HUES6 (cell line): ENCODE measurements around the gene TNKS1BP1.
"Not testable (repeated sequence)": the region's sequence is repeated elsewhere in the genome, so short reads cannot be mapped to it uniquely, and the experiment has no call there.

Source experiments
- H3K27ac ChIP-seq: 2 replicates; pipeline ENCODE4 v1.7.0; 2013; ENCODE audit warnings: low read depth, mild to moderate bottlenecking, low read length, inconsistent platforms
- H3K27me3 ChIP-seq: 2 replicates; pipeline ENCODE4 v1.6.1; 2013; ENCODE audit warnings: low read length; ENCODE audit not compliant: control insufficient read depth, insufficient read depth
- H3K36me3 ChIP-seq: 2 replicates; pipeline ENCODE4 v1.6.1; 2013; ENCODE audit warnings: low read length; ENCODE audit not compliant: control insufficient read depth, insufficient read depth
- H3K4me1 ChIP-seq: 2 replicates; pipeline ENCODE4 v1.6.1; 2013; ENCODE audit warnings: low read length; ENCODE audit not compliant: control insufficient read depth, insufficient read depth
- H3K4me3 ChIP-seq: 2 replicates; pipeline ENCODE4 v1.5.1; 2013; ENCODE audit warnings: low read depth, low read length
- H3K9ac ChIP-seq: one replicate; pipeline ENCODE4 v1.6.1; 2013; ENCODE audit warnings: mild to moderate bottlenecking, low read length
- H3K9me3 ChIP-seq: 2 replicates; pipeline ENCODE4 v1.6.1; 2013; ENCODE audit warnings: low read depth, low read length; ENCODE audit not compliant: control insufficient read depth, insufficient read depth

Gene TNKS1BP1

DNA sequence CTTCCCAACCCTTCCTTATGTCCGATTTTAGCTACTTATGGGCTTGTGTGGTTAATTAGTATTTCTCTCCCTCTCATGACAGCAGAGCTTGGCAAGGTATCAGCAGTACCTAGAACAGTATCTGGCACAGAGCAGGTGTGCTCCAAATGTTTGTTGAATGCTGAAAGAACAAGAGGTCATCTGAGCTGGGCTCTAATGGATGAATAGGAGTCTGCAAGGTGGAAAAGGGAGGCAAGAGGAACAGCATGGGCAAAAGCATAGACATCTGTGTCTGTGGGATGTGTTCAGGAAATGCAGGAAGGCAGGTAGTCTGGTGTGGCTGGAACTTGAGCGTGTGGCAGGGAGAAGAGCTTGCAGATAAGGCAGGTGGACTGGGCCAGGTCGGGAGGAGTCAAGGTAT lies 37.2 kb upstream of the TNKS1BP1 start:
- Histone ChIP-seq H3K9me3 (no peaks in the 10 kb centered on the region), H3K27ac (no peak overlapping the region), H3K4me1 (peaks cover 33% of the 10 kb centered on the region), H3K27me3 (no peaks in the 10 kb centered on the region), H3K36me3 (no peaks in the 10 kb centered on the region), H3K9ac (no peak overlapping the region), H3K4me3 (no peak overlapping the region)

DNA sequence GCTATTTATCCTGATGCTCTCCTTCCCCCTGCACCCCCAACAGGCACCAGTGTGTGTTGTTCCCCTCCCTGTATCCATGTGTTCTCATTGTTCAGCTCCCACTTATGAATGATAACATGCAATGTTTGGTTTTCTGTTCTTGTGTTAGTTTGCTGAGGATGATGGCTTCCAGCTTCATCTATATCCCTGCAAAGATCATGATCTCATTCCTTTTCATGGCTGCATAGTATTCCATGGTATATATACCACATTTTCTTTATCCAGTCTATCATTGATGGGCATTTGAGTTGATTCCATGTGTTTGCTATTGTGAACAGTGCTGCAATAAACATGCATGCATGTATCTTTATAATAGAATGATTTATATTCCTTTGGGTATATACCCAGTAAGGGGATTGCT lies 36.7 kb upstream of the TNKS1BP1 start:
- peaks cover 33% of the 10 kb centered on the region for H3K4me1 ChIP-seq
- H3K4me3 ChIP-seq, H3K27me3 ChIP-seq, H3K9ac ChIP-seq, H3K36me3 ChIP-seq, H3K27ac ChIP-seq, H3K9me3 ChIP-seq: not testable (repeated sequence)

DNA sequence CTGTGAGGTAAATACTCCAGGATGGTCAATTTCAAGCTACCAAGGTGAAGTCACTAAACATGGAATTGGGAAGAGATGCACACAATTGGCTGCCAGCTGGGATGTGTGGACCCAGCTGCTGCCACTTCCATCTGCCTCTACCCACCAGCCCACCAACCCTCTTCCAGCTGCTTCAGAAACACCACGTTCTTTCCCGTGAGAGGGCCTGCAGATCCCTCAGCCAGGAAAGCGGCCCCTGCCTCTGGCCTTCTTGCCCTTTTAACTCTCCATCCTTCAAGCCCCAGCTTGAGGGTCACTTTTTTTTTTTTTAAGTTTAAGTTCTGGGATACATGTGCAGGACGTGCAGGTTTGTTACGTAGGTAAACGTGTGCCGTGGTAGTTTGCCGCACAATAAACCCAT lies 36.2 kb upstream of the TNKS1BP1 start:
- Histone ChIP-seq H3K9me3 (no peaks in the 10 kb centered on the region), H3K36me3 (no peaks in the 10 kb centered on the region), H3K27ac (no peak overlapping the region), H3K4me3 (no peak overlapping the region), H3K9ac (no peak overlapping the region), H3K27me3 (no peaks in the 10 kb centered on the region), H3K4me1 (peaks cover 30% of the 10 kb centered on the region)

DNA sequence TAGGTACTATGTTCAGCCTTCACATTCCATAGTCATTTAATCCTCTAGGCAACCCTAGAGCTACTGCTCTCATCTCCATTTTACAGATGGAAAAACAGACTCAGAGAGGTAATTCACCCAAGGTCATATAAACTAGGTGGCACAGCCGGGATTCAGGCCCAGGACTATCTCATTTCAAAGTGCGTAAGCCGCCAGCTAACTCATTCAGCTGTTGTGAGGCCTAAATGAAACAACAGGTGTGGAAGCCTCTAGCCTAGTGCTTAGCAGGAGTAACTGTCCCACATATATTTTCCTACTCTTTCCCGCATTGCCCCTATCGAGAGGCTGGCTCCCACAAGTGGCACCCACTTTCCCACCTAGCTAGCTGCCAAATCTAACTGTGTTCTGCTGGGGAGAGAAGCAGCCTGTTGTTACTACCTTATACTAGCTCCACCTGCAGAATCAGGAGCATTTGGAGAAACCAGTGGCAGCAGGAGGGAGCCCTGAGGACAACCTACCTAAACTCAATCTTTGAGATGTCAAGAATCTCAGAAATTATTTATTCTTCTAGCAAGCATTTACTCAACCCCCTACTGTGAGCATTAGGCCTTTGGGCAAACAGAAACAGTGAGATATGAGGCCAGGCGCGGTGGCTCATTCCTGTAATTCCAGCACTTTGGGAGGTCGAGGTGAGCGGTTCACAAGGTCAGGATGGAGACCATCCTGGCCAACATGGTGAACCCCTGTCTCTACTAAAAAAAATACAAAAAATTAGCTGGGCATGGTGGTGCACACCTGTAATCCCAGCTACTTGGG lies 35.3 kb upstream of the TNKS1BP1 start:
- H3K4me3 ChIP-seq = no peak overlapping the region
- H3K9ac ChIP-seq = no peak overlapping the region
- peaks cover 21% of the 10 kb centered on the region for H3K4me1 ChIP-seq
- H3K36me3 ChIP-seq = no peaks in the 10 kb centered on the region
- H3K27me3 ChIP-seq = no peaks in the 10 kb centered on the region
- no peak overlapping the region for H3K27ac ChIP-seq
- no peaks in the 10 kb centered on the region for H3K9me3 ChIP-seq

DNA sequence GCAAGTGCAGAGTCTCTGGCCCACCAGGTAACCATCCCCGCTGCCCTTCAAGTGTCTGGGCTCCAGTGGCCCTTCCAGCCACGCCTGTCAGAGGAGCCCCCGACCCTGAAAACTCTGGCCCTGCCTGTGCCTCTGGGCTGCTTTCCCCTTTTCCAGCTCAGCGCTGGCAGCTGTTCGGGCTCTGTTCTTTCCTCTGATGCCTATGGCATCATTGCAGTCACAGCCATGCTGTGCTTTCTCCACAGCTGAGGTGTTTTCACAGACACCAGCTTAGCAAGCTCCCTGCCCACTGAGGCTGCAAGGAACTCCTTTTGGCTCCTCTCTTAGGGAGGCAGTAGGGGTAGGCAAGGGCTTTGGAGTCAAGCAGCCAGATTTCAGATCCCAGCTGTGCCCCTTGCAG lies 34.6 kb upstream of the TNKS1BP1 start:
- Histone ChIP-seq H3K36me3 (no peaks in the 10 kb centered on the region), H3K4me3 (no peak overlapping the region), H3K9me3 (no peaks in the 10 kb centered on the region), H3K27ac (no peak overlapping the region), H3K9ac (no peak overlapping the region), H3K4me1 (peaks cover 15% of the 10 kb centered on the region), H3K27me3 (no peaks in the 10 kb centered on the region)

DNA sequence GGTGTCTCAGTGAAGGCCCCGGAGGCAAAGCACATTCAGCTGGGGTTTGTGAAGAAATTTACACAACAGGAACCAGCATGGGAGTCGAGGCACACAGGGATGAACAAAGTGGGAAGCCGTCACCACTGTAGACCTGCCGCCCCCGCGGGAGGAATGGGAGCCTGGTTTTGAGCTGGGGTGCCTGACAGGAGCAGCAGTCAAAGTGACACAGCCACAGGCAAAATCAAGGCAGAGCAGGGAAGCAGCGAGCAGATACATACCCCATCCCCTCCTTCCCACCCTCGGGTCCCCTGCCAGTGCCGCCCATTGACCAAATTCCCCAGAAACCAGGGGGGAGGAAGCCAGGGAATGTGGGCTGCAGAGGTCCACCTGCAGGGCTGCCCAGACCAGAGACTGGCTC lies 34.2 kb upstream of the TNKS1BP1 start:
- Histone ChIP-seq H3K4me3 (no peak overlapping the region), H3K27ac (no peak overlapping the region), H3K9ac (no peak overlapping the region), H3K4me1 (peaks cover 16% of the 10 kb centered on the region), H3K27me3 (no peaks in the 10 kb centered on the region), H3K36me3 (no peaks in the 10 kb centered on the region), H3K9me3 (no peaks in the 10 kb centered on the region)

DNA sequence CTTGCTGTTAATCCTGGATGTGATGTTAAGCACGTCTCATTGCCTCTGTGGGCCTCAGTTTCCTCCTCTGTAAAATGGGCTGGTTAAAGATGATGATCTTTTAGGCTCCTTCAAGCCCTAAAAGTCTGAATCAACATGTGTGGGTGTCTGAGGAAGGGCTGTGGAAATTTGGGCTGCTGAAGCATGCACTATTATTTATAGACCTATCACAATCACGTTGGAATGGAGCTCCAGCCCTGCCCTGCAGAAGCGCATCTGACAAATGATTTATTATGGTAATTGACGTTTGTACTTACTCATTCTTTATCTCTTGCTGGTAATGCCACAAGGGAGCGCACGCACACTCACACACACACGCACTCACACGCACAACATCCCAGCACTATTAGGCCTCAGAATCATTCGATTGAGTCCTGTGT lies 33.8 kb upstream of the TNKS1BP1 start:
- Histone ChIP-seq H3K4me1 (peaks cover 20% of the 10 kb centered on the region), H3K4me3 (no peak overlapping the region), H3K27ac (no peak overlapping the region), H3K9me3 (no peaks in the 10 kb centered on the region), H3K9ac (no peak overlapping the region), H3K27me3 (no peaks in the 10 kb centered on the region), H3K36me3 (no peaks in the 10 kb centered on the region)

DNA sequence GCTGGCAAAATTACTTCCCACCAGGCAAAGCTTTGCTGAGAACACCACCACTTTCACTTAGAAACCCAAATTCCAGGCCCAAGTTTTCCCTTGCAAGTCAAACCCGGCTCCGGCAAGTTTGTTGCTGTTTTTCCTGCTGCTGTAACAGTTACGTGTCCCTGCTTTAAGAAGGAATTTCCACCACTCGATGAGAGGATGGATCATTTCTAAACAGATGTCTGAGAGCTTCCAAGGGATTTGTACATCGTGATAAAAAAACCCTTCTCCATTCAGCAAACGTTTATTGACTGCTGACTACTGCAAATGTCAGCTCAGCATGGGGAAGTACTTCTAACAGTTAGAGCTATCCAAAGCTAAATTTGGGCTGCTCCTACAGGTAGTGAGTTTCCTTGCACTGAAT lies 33.1 kb upstream of the TNKS1BP1 start:
- H3K27ac ChIP-seq = no peak overlapping the region
- no peak overlapping the region for H3K4me3 ChIP-seq
- peaks cover 27% of the 10 kb centered on the region for H3K4me1 ChIP-seq
- no peaks in the 10 kb centered on the region for H3K27me3 ChIP-seq
- H3K36me3 ChIP-seq = no peaks in the 10 kb centered on the region
- H3K9ac ChIP-seq = no peak overlapping the region
- no peaks in the 10 kb centered on the region for H3K9me3 ChIP-seq

DNA sequence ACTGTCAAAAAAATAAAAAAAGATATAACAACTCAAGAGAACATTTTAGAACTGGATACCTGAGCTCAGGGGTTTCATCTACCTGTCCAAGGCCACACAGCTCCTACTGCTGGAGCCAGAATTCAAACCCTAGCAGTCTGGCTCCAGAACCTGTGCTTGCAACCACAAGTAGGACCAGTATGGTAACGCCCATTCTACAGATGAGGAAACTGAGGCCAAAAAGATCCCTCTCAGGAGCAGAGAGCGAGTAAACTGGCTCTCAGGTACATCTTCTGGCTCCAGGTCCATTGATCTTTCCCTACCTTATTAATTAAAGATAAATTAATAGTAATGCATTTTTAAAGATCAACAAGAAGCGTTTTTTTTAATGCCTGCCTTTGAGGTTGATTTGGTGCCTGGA lies 32.6 kb upstream of the TNKS1BP1 start:
- Histone ChIP-seq H3K4me1 (peaks cover 27% of the 10 kb centered on the region), H3K27ac (no peak overlapping the region), H3K27me3 (no peaks in the 10 kb centered on the region), H3K9ac (no peak overlapping the region), H3K4me3 (no peak overlapping the region), H3K9me3 (no peaks in the 10 kb centered on the region), H3K36me3 (no peaks in the 10 kb centered on the region)

DNA sequence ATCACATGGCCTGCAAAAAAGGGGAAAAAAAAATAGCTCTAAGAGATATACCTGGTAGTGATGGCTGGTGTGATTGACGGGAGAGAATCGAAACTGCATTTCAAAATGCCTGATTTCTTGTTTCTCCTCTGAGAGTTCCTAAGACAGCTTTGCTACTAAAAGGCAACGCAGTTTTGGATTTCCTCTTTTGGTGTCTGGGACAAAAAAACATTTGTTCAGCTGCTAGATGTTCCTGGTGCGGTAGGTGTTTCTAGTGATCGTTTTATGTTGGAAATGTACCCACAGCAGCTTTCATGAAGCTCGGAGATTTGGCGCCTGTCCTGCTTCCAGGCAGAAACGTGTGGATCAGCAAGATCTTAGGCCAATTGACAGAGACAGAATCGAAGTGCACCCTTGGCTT lies 31.5 kb upstream of the TNKS1BP1 start:
- Histone ChIP-seq H3K36me3 (no peaks in the 10 kb centered on the region), H3K4me3 (no peak overlapping the region), H3K4me1 (peaks cover 27% of the 10 kb centered on the region), H3K9ac (no peak overlapping the region), H3K27ac (no peak overlapping the region), H3K27me3 (no peaks in the 10 kb centered on the region), H3K9me3 (no peaks in the 10 kb centered on the region)

DNA sequence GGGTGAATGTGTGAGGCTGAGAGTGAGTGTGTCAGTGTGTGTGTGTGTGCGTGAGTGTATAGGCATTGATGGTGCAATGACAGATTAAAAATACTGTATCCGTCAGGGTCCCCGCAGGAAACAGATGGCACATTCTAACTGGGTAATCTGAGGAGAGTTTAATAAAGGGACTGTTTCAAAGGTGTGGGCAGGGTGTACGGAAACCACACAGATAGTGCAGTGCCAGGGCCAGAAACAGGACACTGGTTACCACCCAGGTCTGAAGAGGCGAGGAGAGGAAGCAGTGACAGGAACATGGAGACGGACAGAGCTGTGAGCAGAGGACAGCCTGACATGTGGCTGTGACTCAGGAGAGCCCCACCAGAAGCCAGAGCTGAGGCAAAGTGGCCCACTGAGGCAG lies 29.9 kb upstream of the TNKS1BP1 start:
- Histone ChIP-seq H3K9me3 (no peaks in the 10 kb centered on the region), H3K4me1 (peaks cover 20% of the 10 kb centered on the region), H3K27ac (no peak overlapping the region), H3K4me3 (no peak overlapping the region), H3K9ac (no peak overlapping the region), H3K27me3 (no peaks in the 10 kb centered on the region), H3K36me3 (no peaks in the 10 kb centered on the region)
